ENCODE data around the gene FGF14. TPM values are rescaled to one million over a fixed set of nuclear protein-coding genes. Genes with fewer than 3 reads are reported as not detected.

FGF14 gene
- total RNA-seq, 2 experiments from 2014 or later, result not detected

GRCh38 chr13:102399791-102400674, 1.8 kb downstream of the FGF14 start:
- H3K4me2 ChIP-seq (ENCODE audit: low read length), result no peak overlapping the region

GRCh38 chr13:102395939-102396338, 5.9 kb downstream of the FGF14 start:
- ChIA-PET POLR2A (no interaction called here), CTCF (ENCODE audit: unreplicated experiment) (no interaction called here)
- H3K79me2 ChIP-seq (ENCODE audit: insufficient read depth, low read depth, low read length), result no peaks in the 10 kb centered on the region
- H3K9me2 ChIP-seq (ENCODE audit: insufficient read depth, low read length), result no peaks in the 10 kb centered on the region
- no peak overlapping the region for H2AFZ ChIP-seq (ENCODE audit: low read length)
- intact Hi-C loops (cut with micrococcal nuclease; ENCODE audit: unreplicated experiment), result no loop called here
- H3K4me2 ChIP-seq (ENCODE audit: low read length), result no peak overlapping the region
- DNase-seq (ENCODE audit: low spot score), result no peak
- no peaks in the 10 kb centered on the region for H3K4me1 ChIP-seq (ENCODE audit: insufficient read depth, low read length, poor library complexity, severe bottlenecking)
- no peaks in the 10 kb centered on the region for H3K36me3 ChIP-seq (ENCODE audit: insufficient read depth, low read length)
- H3K27ac ChIP-seq (ENCODE audit: low read depth, low read length, poor library complexity, severe bottlenecking), result no peak overlapping the region
- H4K20me1 ChIP-seq (ENCODE audit: insufficient read depth, low read length), result no peaks in the 10 kb centered on the region
- BruUV-seq (replicated peaks), result no TSS peak
- no peaks in the 10 kb centered on the region for H3K9me3 ChIP-seq (ENCODE audit: low read length)
- no peak for TF ChIP-seq EZH2phosphoT487 (IDR thresholded peaks at IDR 0.05; ENCODE audit: borderline replicate concordance, low read depth, low read length)
- no peak for TF ChIP-seq CTCF (conservative IDR thresholded peaks at IDR 0.05; ENCODE audit: low read length)
- H3K4me3 ChIP-seq (ENCODE audit: low read depth, low read length, poor library complexity, severe bottlenecking), result no peak overlapping the region

More at GRCh38 chr13:102399791-102400674, 1.8 kb downstream of the FGF14 start:
- no peak for DNase-seq (ENCODE audit: low spot score)
- H4K20me1 ChIP-seq (ENCODE audit: insufficient read depth, low read length), result no peaks in the 10 kb centered on the region
- BruUV-seq (replicated peaks), result no TSS peak
- H3K4me3 ChIP-seq (ENCODE audit: low read depth, low read length, poor library complexity, severe bottlenecking), result no peak overlapping the region
- H2AFZ ChIP-seq (ENCODE audit: low read length), result no peak overlapping the region
- CTCF ChIA-PET (ENCODE audit: unreplicated experiment), result interaction anchor here (0.6 kb wide), 1 partner anchor 689 kb away, joined by 3 read pairs; no protein-coding TSS in a partner anchor
- no peaks in the 10 kb centered on the region for H3K79me2 ChIP-seq (ENCODE audit: insufficient read depth, low read depth, low read length)
- no peak overlapping the region for H3K27ac ChIP-seq (ENCODE audit: low read depth, low read length, poor library complexity, severe bottlenecking)
- POLR2A ChIA-PET, result no interaction called here
- H3K9me3 ChIP-seq (ENCODE audit: low read length), result no peaks in the 10 kb centered on the region
- intact Hi-C loops (cut with micrococcal nuclease; ENCODE audit: unreplicated experiment), result loop anchor here (2.0 kb wide), 1 partner anchor 57 kb away; no protein-coding TSS in a partner anchor
- no peaks in the 10 kb centered on the region for H3K4me1 ChIP-seq (ENCODE audit: insufficient read depth, low read length, poor library complexity, severe bottlenecking)
- TF ChIP-seq EZH2phosphoT487 (IDR thresholded peaks at IDR 0.05; ENCODE audit: borderline replicate concordance, low read depth, low read length) (no peak), CTCF (conservative IDR thresholded peaks at IDR 0.05; ENCODE audit: low read length) (no peak)
- no peaks in the 10 kb centered on the region for H3K9me2 ChIP-seq (ENCODE audit: insufficient read depth, low read length)
- no peaks in the 10 kb centered on the region for H3K36me3 ChIP-seq (ENCODE audit: insufficient read depth, low read length)

GRCh38 chr13:102395174-102395573, 6.7 kb downstream of the FGF14 start:
- BruUV-seq (replicated peaks), result no TSS peak
- ChIA-PET POLR2A (interaction anchor here (0.7 to 1.2 kb wide), 2 partner anchors 44 to 46 kb away, joined by 3 to 4 read pairs; no protein-coding TSS in a partner anchor), CTCF (ENCODE audit: unreplicated experiment) (interaction anchor here (1.3 kb wide), 1 partner anchor 46 kb away, joined by 4 read pairs; no protein-coding TSS in a partner anchor)
- H3K9me2 ChIP-seq (ENCODE audit: insufficient read depth, low read length), result no peaks in the 10 kb centered on the region
- no peaks in the 10 kb centered on the region for H3K9me3 ChIP-seq (ENCODE audit: low read length)
- H3K79me2 ChIP-seq (ENCODE audit: insufficient read depth, low read depth, low read length), result no peaks in the 10 kb centered on the region
- H3K36me3 ChIP-seq (ENCODE audit: insufficient read depth, low read length), result no peaks in the 10 kb centered on the region
- no peak overlapping the region for H3K27ac ChIP-seq (ENCODE audit: low read depth, low read length, poor library complexity, severe bottlenecking)
- H2AFZ ChIP-seq (ENCODE audit: low read length), result no peak overlapping the region
- no peak overlapping the region for H3K4me2 ChIP-seq (ENCODE audit: low read length)
- no peak for DNase-seq (ENCODE audit: low spot score)
- no peaks in the 10 kb centered on the region for H4K20me1 ChIP-seq (ENCODE audit: insufficient read depth, low read length)
- intact Hi-C loops (cut with micrococcal nuclease; ENCODE audit: unreplicated experiment), result no loop called here
- no peak overlapping the region for H3K4me3 ChIP-seq (ENCODE audit: low read depth, low read length, poor library complexity, severe bottlenecking)
- no peak for TF ChIP-seq EZH2phosphoT487 (IDR thresholded peaks at IDR 0.05; ENCODE audit: borderline replicate concordance, low read depth, low read length)
- no peak for TF ChIP-seq CTCF (conservative IDR thresholded peaks at IDR 0.05; ENCODE audit: low read length)
- no peaks in the 10 kb centered on the region for H3K4me1 ChIP-seq (ENCODE audit: insufficient read depth, low read length, poor library complexity, severe bottlenecking)
